ENCODE measurements around the gene KRTCAP3. TPM values are rescaled to one million over a fixed set of nuclear protein-coding genes. Genes with fewer than 3 reads are reported as not detected.
A peak's percentile ranks its signal among the peaks of the same experiment; 100 is the strongest.

KRTCAP3 gene
- total and polyA plus RNA-seq, 9 of the 15 experiments (the other 6 are each of a cell fraction or from before 2014, with no cell fraction given) = 0.24 to 1.4 (median 0.73) TPM

DNA sequence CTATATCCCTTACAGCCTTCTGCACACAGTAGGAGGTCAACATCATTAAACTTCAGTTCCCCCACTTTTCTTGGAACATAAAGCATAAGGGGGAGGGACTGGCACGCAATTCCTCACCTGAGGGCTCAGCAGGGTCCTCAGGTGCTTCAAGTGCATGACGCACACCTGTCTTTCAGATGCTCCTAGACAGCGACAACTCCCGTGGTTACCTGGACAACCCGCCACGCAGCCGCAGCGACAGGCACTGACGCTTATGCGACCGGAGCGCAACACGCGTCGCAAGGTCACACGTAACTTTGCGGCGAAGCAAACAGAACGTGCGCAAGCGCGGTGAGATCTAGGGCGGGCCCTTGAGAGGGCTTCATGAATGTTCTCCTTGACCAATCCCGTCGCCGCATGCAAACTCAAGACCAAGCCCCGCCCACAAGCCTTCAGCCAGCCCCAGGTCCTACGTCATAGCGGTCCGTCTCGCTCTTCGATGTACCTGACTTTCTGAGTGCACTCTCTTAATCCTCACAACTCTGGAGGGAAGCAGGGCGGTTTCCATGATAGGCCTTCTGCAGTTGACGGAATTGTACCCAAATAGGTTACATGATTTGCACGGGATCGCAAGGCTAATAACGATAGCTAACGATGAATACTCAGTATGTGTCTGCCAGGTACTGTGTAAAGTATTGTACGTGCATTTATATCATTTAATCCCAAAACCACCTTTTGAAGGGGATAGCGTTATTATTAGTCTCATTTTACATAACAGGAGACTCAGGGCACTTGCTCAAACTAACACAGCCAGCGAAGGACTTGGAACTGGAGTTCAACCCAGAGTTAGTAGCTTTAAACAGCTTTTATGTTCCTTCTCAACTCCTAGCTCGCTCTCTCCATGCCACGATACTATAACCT lies 47.6 kb downstream of the KRTCAP3 start, which contains the start of gene IFT172 (continued):
- TF ChIP-seq DDX20 (tag; IDR thresholded peaks at IDR 0.05; ENCODE audit: low read depth) (no peak), FUS (optimal IDR thresholded peaks at IDR 0.05; ENCODE audit: low read depth, low read length) (no peak), ELF1 (tag; IDR thresholded peaks at IDR 0.05) (no peak), JUND (IDR thresholded peaks at IDR 0.05; ENCODE audit: borderline replicate concordance, low read depth, low read length) (peak; percentile 65), JUND (tag; IDR thresholded peaks at IDR 0.05; ENCODE audit: borderline replicate concordance, low read depth, low read length) (peak; percentile 34; the same call in 2 of the 3 replicates), ZNF583 (CRISPR knock-in tag; IDR thresholded peaks at IDR 0.05) (no peak), TCFL5 (CRISPR knock-in tag; conservative IDR thresholded peaks at IDR 0.05) (peak; percentile 12; the same call in 1 of the 2 replicates), ZZZ3 (IDR thresholded peaks at IDR 0.05) (no peak), SMC3 (conservative IDR thresholded peaks at IDR 0.05; ENCODE audit: insufficient read depth, low read depth, low read length) (no peak), SMARCE1 (IDR thresholded peaks at IDR 0.05) (no peak), BHLHE40 (IDR thresholded peaks at IDR 0.05; ENCODE audit: low read length) (peak; percentile 61), ZNF764 (CRISPR knock-in tag; IDR thresholded peaks at IDR 0.05; ENCODE audit: low read depth) (no peak), BACH1 (tag; IDR thresholded peaks at IDR 0.05) (0 out of 2 replicates have a peak, but pooled peaks have one; percentile 10), SMAD1 (IDR thresholded peaks at IDR 0.05; ENCODE audit: low read depth, low read length, partially characterized antibody) (no peak), FOXJ2 (tag; IDR thresholded peaks at IDR 0.05) (peak; percentile 95), ZNF253 (CRISPR knock-in tag; conservative IDR thresholded peaks at IDR 0.05) (no peak), FOXP1 (CRISPR knock-in tag; IDR thresholded peaks at IDR 0.05) (0 out of 2 replicates have a peak, but pooled peaks have one; percentile 19), ZNF324 (CRISPR knock-in tag; IDR thresholded peaks at IDR 0.05) (no peak), PHF20 (IDR thresholded peaks at IDR 0.05; ENCODE audit: partially characterized antibody) (peak; percentile 82), RHOXF2B (CRISPR knock-in tag; conservative IDR thresholded peaks at IDR 0.05) (no peak), ZNF551 (CRISPR knock-in tag; IDR thresholded peaks at IDR 0.05) (no peak), ZNF717 (CRISPR knock-in tag; IDR thresholded peaks at IDR 0.05) (no peak), CAMTA2 (CRISPR knock-in tag; conservative IDR thresholded peaks at IDR 0.05) (no peak), ARNT (IDR thresholded peaks at IDR 0.05) (peak in 1 of 2 experiments; percentile 55; a peak in 1 of 4 replicates), DACH1 (IDR thresholded peaks at IDR 0.05; ENCODE audit: partially characterized antibody) (no peak), ZNF263 (CRISPR knock-in tag; IDR thresholded peaks at IDR 0.05; ENCODE audit: borderline replicate concordance) (no peak; the same call in 1 of the 2 replicates), ZFX (CRISPR knock-in tag; IDR thresholded peaks at IDR 0.05) (peak; percentile 77)
- TF ChIP-seq, protein P1, sequence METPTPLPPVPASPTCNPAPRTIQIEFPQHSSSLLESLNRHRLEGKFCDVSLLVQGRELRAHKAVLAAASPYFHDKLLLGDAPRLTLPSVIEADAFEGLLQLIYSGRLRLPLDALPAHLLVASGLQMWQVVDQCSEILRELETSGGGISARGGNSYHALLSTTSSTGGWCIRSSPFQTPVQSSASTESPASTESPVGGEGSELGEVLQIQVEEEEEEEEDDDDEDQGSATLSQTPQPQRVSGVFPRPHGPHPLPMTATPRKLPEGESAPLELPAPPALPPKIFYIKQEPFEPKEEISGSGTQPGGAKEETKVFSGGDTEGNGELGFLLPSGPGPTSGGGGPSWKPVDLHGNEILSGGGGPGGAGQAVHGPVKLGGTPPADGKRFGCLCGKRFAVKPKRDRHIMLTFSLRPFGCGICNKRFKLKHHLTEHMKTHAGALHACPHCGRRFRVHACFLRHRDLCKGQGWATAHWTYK (CRISPR knock-in tag; IDR thresholded peaks at IDR 0.05) = no peak
- TF ChIP-seq, protein P2, sequence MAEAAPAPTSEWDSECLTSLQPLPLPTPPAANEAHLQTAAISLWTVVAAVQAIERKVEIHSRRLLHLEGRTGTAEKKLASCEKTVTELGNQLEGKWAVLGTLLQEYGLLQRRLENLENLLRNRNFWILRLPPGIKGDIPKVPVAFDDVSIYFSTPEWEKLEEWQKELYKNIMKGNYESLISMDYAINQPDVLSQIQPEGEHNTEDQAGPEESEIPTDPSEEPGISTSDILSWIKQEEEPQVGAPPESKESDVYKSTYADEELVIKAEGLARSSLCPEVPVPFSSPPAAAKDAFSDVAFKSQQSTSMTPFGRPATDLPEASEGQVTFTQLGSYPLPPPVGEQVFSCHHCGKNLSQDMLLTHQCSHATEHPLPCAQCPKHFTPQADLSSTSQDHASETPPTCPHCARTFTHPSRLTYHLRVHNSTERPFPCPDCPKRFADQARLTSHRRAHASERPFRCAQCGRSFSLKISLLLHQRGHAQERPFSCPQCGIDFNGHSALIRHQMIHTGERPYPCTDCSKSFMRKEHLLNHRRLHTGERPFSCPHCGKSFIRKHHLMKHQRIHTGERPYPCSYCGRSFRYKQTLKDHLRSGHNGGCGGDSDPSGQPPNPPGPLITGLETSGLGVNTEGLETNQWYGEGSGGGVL (CRISPR knock-in tag; IDR thresholded peaks at IDR 0.05) = no peak
